AG10803 (cell line): ENCODE results near the gene CFAP20.

Experiments used
- DNase-seq: peaks from one replicate; pipeline ENCODE4 v3.0.0; 2010; ENCODE audit warnings: low read depth
- H3K4me3 ChIP-seq: 2 replicates; pipeline ENCODE4 v1.5.1; 2011; ENCODE audit warnings: mild to moderate bottlenecking, low read length, control low read depth
- TF ChIP-seq, protein P1 (sequence below): conservative IDR thresholded peaks from 2 replicates; pipeline ENCODE4 v1.5.1; 2011; ENCODE audit warnings: mild to moderate bottlenecking, low read length, control low read depth, inconsistent platforms

Gene CFAP20

GRCh38 chr16:58088091-58088490 lies 41.1 kb downstream of the CFAP20 start:
- TF ChIP-seq, protein P1, sequence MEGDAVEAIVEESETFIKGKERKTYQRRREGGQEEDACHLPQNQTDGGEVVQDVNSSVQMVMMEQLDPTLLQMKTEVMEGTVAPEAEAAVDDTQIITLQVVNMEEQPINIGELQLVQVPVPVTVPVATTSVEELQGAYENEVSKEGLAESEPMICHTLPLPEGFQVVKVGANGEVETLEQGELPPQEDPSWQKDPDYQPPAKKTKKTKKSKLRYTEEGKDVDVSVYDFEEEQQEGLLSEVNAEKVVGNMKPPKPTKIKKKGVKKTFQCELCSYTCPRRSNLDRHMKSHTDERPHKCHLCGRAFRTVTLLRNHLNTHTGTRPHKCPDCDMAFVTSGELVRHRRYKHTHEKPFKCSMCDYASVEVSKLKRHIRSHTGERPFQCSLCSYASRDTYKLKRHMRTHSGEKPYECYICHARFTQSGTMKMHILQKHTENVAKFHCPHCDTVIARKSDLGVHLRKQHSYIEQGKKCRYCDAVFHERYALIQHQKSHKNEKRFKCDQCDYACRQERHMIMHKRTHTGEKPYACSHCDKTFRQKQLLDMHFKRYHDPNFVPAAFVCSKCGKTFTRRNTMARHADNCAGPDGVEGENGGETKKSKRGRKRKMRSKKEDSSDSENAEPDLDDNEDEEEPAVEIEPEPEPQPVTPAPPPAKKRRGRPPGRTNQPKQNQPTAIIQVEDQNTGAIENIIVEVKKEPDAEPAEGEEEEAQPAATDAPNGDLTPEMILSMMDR = no peak
- DNase-seq = no peak
- H3K4me3 ChIP-seq = no peak overlapping the region

- TF ChIP-seq, protein P1 = no peak
- no peak overlapping the region for H3K4me3 ChIP-seq
- no peak for DNase-seq
These were observed 41.8 kb downstream of the CFAP20 start for GRCh38 chr16:58087209-58087913.

DNA sequence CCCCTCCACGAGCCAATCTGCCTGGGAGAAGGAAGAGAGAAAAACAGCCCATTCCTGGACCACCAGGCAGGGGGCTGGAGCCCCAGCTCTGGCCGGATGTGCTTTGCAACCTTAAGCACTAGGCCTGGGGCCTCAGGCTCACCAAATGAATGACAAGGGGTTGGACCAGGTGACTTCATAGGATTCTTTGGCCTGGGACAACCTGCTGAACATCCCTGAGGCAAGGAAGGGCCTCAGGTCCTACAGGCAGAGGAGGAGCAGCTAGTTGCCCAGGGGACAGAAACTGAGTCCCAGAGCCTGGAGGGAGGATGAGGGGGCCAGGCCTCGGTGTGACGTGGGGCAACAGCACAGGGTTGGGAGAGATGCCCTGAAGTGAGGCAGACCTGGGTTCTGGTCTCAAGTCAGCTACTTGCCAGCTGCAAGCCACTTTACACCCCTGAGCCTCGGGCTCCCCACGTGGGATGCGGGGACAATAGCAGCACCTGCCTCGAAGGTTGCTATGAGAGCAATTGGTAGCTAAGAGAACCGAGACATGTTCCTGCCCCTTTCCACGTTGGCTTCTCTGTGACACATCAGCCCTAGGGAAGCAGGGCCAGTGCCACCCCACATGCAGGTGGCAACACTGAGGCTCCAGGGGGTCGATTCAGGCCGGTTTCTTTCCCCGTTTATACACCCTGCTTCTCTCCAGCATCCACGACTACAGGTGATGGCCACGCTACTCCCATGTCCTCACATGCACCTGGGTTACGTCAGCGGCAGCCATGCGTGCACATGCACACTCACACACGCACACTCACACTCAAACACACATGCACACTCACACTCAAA lies 42.6 kb downstream of the CFAP20 start:
- H3K4me3 ChIP-seq = no peak overlapping the region
- no peak for DNase-seq
- TF ChIP-seq, protein P1 = no peak

- TF ChIP-seq, protein P1 = no peak
- no peak for DNase-seq
- H3K4me3 ChIP-seq = no peak overlapping the region
These were observed 43.5 kb downstream of the CFAP20 start for GRCh38 chr16:58085584-58086251.

DNA sequence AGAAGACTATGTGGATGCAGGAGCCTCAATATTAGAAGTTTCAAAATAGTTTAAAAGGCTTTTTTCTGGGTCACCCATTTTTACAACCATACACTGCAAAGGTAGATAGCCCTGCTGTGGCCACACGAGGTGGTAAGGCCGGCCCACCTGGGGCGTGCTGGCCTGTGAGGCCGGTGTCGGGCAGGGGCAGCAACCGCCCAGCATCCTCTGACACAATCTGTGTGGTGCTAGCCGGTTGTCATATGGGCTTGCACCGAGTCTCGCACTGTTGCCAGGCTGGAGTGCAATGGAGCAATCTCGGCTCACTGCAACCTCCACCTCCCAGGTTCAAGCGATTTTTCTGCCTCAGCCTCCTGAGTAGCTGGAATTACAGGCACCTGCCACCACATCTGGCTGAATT lies 44.0 kb downstream of the CFAP20 start:
- DNase-seq = no peak
- H3K4me3 ChIP-seq = no peak overlapping the region
- TF ChIP-seq, protein P1 = no peak

DNA sequence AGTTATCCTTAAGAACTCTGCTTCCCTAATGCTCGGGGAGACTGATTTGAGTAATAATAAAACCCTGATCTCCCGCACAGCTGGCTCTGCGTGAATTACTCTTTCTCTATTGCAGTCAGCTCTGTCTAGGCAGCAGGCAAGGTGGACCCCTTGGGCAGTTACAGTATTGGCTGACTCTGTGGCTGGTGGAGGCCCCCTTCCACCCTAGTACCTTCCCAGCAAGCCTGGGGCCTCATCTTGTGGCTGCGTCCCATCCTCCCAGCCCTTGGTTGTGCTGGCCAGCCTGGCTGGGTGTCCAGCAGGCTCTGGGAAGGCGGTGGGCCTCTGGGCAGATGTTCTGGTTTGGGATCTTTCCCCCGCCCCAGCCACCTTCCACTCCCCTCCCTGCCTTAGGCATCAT lies 44.5 kb downstream of the CFAP20 start:
- H3K4me3 ChIP-seq = no peak overlapping the region
- DNase-seq = no peak
- TF ChIP-seq, protein P1 = no peak
